GM21447 (cell line): ENCODE measurements around the gene CCL24.
"Not testable (repeated sequence)": the region's sequence is repeated elsewhere in the genome, so short reads cannot be mapped to it uniquely, and the experiment has no call there.

Source experiments
- ATAC-seq: cut with Tn5 transposase; IDR thresholded peaks from one replicate; pipeline ENCODE4 v1.9.1; 2021; ENCODE audit not compliant: unreplicated experiment

Gene CCL24

DNA sequence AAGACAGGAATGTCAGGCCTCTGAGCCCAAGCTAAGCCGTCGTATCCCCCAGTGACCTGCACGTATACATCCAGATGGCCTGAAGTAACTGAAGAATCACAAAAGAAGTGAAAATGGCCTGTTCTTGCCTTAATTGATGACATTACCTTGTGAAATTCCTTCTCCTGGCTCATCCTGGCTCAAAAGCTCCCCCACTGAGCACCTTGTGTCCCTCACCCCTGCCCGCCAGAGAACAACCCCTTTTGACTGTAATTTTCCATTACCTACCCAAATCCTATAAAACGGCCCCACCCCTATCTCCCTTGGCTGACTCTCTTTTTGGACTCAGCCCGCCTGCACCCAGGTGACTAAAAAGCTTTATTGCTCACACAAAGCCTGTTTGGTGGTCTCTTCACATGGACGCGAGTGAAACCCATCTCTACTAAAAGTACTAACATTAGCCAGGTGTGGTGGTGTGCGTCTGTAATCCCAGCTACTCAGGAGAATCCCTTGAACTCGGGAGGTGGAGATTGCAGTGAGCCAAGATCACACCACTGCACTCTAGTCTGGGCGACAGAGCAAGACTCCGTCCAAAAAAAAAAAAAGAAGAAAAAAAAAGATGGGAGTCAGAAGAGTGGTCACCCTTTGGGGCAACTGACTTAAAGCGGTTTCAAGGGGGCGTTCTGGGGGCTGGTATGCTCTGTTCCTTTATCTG is 25.3 kb downstream of the CCL24 start:
- not testable (repeated sequence) for ATAC-seq

DNA sequence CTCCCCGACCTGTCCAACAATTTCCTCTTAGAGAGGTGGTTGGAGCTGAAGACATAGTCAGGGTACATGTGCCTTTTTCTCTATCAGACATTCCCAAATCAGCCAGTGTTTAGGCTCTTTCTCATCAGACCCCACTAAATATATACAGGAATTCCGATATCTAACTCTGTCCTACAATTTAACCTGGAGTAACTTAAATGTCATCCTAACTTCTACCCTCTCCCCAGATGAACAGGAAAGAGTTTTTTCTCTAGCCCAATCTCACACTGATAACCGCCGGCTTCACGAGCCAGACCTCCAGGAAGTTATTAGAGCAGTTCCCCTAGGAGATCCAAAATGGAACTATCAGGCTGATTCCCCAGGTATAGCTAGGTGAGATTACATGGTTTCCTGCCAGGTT is 30.5 kb downstream of the CCL24 start:
- ATAC-seq: not testable (repeated sequence)

DNA sequence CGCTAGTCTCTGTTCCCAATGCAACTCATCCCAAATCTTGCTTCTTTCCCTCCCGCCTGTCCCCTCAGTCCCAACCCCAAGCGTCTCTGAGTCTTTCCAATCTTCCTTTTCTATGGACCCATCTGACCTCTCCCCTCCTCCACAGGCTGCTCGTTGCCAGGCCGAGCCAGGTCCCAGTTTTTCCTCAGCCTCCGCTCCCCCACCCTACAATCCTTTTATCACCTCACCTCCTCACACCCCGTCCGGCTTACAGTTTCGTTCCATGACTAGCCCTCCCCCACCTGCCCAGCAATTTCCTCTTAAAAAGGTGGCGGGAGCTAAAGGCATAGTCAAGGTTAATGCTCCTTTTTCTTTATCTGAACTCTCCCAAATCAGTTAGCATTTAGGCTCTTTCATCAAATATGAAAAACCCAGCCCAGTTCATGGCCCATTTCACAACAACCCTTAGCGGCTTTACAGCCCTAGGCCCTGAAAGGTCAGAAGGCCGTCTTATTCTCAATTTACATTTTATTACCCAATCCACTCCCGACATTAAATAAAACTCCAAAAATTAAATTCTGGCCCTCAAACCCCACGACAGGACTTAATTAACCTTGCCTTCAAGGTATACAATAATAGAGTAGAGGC is 32.8 kb downstream of the CCL24 start:
- ATAC-seq: not testable (repeated sequence)

DNA sequence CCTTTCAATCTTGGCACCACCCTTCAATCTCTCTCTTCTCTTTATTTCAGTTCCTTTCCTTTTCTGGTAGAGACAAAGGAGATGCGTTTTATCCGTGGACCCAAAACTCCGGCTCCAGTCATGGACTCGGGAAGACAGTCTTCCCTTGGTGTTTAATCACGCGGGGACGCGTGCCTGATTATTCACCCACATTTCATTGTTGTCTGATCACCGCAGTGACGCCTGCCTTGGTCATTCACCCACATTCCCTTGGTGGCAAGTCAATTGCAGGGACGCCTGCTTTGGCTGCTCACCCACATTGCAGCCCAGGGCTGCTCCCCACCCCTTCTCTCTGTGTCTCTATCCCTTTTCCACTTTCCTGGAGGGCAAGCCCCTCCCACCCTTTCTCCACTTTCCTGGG is 34.1 kb downstream of the CCL24 start:
- not testable (repeated sequence) for ATAC-seq

DNA sequence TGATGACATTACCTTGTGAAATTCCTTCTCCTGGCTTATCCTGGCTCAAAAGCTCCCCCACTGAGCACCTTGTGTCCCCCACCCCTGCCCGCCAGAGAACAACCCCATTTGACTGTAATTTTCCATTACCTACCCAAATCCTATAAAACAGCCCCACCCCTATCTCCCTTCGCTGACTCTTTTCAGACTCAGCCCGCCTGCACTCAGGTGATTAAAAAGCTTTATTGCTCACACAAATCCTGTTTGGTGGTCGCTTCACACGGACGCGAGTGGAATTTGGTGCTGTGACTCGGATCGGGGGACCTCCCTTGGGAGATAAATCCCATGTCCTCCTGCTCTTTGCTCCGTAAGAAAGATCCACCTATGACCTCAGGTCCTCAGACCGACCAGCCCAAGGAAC is 34.6 kb downstream of the CCL24 start:
- not testable (repeated sequence) for ATAC-seq

DNA sequence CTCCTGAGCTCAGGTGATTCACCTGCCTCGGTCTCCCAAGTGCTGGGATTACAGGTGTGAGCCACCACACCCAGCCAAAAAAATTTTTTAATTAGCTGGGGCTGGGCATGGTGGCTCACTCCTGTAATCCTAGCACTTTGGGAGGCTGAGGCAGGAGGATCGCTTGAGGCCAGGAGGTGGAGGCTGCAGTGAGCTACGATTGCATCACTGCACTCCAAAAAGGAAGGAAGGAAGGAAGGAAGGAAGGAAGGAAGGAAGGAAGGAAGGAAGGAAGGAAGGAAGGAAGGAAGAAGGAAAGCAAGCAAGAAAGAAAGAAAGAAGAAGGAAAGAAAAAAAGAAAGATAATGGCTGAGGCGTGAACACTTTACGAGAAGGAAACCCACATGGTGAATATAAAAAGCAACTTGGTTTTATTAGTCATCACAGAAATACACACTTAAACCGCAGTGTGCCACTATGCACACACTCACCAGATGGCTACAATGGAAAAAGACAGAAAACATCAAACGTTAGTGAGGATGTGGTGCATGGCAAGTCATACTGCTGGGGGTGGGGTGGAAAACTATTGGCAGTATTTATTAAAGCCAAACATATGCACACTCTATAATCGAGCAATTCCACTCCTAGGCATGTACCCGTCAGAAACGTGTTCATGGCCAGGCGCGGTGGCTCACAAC is 37.2 kb downstream of the CCL24 start:
- no peak for ATAC-seq

DNA sequence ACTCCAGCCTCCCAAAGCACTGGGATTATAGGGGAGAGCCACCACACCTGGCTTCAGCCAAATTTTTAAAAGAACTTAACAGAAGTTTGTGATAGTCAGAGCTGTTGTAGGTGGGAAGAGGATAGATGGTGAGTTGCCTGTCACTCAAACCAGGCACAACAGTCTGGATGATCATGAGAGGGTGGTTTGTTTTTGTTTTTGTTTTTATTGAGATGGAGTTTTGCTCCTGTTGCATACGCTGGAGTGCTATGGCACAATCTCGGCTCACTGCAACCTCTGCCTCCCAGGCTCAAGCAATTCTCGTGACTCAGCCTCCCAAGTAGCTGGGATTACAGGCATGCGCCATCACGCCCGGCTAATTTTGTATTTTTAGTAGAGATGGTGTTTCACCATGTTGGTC is 39.6 kb downstream of the CCL24 start:
- ATAC-seq: not testable (repeated sequence)

DNA sequence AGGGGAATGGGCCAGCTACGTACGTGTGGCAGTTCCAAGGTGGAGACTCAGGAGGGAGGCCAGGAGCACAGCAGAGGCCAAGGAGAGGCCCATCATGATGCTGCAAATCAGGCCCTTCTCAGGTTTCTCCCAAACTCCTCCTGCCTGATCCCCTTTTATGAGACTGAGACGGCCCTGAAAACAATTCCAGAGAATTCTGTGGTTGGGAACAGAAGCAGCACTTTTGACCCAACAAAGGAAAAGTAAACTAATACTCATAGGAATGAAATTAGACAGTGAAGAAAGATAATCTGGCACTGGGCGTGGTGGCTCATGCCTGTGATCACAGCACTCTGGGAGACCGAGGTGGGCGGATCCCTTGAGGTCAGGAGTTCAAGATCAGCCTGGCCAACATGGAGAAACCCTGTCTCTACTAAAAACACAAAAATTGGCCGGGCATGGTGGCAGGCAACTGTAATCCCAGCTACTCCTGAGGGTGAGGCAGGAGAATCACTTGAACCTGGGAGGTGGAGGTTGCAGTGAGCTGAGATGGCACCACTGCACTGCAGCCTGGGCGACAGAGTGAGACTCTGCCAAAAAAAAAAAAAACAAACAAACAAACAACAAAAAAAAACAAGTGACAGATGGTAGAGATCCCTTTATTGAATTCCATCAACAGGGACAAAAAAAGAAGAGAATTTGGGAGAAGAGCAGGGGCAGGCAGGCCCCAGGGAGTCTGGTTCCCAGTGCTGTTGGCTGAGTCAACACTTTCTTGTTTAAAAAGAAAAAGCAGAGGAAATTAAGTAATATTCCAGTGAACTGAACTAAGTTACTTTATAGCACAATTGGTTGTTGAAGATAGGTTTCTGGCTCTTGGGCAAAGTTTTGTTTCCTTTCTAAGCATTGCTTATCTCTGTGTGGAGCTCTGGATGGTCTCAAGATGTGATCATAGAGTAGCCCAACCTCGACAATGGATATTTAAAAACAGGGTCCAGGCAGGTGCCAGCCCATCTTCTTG is 41.2 kb downstream of the CCL24 start, which contains the start of gene CCL26:
Gene CCL26, minus strand, starts transcription at position 131 of the 997 bp plus-strand sequence. Its CDS starts 35 bp downstream, at position 96.
- no peak for ATAC-seq

DNA sequence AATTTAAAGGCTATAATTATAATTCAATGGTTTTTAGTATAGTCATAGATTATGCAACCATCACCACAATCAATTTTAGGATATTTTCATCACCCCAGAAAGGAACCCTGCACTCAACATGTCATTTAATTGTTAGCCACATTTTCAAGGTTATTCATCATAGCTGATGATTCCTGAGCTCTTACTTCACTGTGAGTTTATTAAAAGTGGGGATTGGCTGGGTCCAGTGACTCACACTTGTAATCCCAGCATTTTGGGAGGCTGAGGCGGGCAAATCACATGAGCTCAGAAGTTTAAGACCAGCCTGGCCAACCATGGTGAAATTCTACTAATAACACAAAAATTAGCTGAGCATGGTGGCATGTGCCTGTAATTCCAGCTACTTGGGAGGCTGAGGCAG is 42.4 kb downstream of the CCL24 start:
- no peak for ATAC-seq

DNA sequence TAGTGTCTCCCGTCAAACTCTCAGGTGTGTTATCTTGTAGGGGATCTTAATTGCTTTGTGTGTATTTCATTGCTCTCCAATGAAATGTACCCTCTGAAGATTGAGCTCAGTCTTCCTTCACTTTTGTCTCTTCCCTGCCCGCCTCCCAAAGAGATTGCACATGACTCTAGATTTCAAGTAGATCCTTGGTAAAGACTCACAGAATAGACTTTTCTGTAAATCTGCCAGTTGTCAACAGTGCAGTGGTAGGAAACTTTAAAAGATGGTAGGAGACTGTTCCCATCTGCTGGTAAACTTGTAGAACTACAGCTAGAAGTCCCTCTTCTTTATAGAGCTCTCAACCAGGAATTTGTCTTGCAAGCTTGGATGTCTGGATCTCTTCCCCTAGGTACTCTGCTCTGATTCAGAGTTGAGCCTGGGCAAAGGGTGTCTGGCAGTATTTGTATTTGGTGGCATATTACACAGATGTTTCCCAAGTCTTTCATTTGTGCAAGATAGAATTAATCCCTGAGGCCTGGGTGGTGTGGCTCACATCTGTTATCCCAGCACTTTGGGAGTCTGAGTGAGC is 51.2 kb downstream of the CCL24 start:
- ATAC-seq: no peak

DNA sequence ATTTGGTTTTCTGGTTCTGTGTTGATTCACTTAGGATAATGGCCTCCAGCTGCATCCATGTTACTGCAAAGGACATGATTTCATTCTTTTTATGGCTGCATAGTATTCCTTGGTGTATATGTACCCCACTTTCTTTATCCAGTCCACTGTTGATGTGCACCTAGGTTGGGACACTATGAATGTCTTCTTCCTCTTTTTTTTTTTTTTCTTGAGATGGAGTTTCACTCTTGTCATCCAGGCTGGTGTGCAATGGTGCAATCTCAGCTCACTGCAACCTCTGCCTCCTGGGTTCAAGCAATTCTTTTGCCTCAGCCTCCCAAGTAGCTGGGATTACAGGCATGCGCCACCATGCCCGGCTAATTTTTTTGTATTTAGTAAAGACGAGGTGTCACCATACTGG is 51.8 kb downstream of the CCL24 start:
- ATAC-seq: not testable (repeated sequence)
